IMR-90 (cell line): ENCODE results near the gene SMIM22. TPM values are rescaled to one million over a fixed set of nuclear protein-coding genes. Genes with fewer than 3 reads are reported as not detected.

Source experiments
- ATAC-seq: fragments of 200-7000 bp; cut with Tn5 transposase; 2 replicates; pipeline ENCODE4 v1.9.1; 2020; ENCODE audit warnings: low read depth, mild to moderate bottlenecking, moderate library complexity
- BruUV-seq: library from RNA; stranded (reverse); fragments of 400-500 nt; replicated peaks from 2 replicates; lab custom pipeline; 2021; lab: Mats Ljungman, UMichigan
- CTCF ChIA-PET: fragments of 300-600 bp; formaldehyde crosslinking; extraction: SDS; loops from one replicate; lab custom pipeline; 2021; ENCODE audit warnings: antibody characterized with exemption; lab: Yijun Ruan, JAX
- POLR2A ChIA-PET: fragments of 300-600 bp; sonication (Branson Sonifier 250); formaldehyde crosslinking; loops from one replicate; lab custom pipeline; 2022; ENCODE audit warnings: antibody characterized with exemption; ENCODE audit not compliant: unreplicated experiment; lab: Charles Lee
- DNase-seq: peaks from one replicate; pipeline ENCODE4 v3.0.0; 2013
- H2AFZ ChIP-seq: replicated peaks from 2 replicates; pipeline ENCODE3; 2013; ENCODE audit warnings: low read length, mild to moderate bottlenecking; ENCODE audit not compliant: poor library complexity
- H2AK5ac ChIP-seq: 2 replicates; pipeline ENCODE4 v1.6.1; 2013; ENCODE audit warnings: low read depth, low read length, inconsistent platforms
- H2AK9ac ChIP-seq: replicated peaks from 2 replicates; pipeline ENCODE3; 2013; ENCODE audit warnings: mild to moderate bottlenecking, low read depth, low read length, moderate library complexity; ENCODE audit not compliant: poor library complexity
- H2BK120ac ChIP-seq: 2 replicates; pipeline ENCODE4 v1.6.1; 2013; ENCODE audit warnings: low read depth, low read length, inconsistent platforms
- H2BK15ac ChIP-seq: 3 replicates; pipeline ENCODE4 v1.6.1; 2013; ENCODE audit warnings: low read depth, low read length, inconsistent platforms
- H2BK20ac ChIP-seq: 2 replicates; pipeline ENCODE4 v1.6.1; 2013; ENCODE audit warnings: low read depth, mild to moderate bottlenecking, inconsistent platforms, low read length, moderate library complexity
- H2BK5ac ChIP-seq: 2 replicates; pipeline ENCODE4 v1.6.1; 2013; ENCODE audit warnings: mild to moderate bottlenecking, low read depth, low read length, inconsistent platforms; ENCODE audit not compliant: poor library complexity, severe bottlenecking
- H3K14ac ChIP-seq: replicated peaks from 2 replicates; pipeline ENCODE4 v1.6.1; 2013; ENCODE audit warnings: low read depth, low read length, inconsistent platforms
- H3K18ac ChIP-seq: 2 replicates; pipeline ENCODE4 v1.6.1; 2013; ENCODE audit warnings: low read depth, low read length, control low read depth
- H3K23ac ChIP-seq: 2 replicates; pipeline ENCODE4 v1.6.1; 2013; ENCODE audit warnings: low read depth, low read length, inconsistent platforms
- H3K27ac ChIP-seq: 2 replicates; pipeline ENCODE4 v1.5.1; 2013; ENCODE audit warnings: mild to moderate bottlenecking, control low read depth, low read length; ENCODE audit not compliant: insufficient read depth
- H3K27me3 ChIP-seq: 2 replicates; pipeline ENCODE4 v1.6.1; 2013; ENCODE audit warnings: low read length; ENCODE audit not compliant: control insufficient read depth, insufficient read depth
- H3K36me3 ChIP-seq: 2 replicates; pipeline ENCODE4 v1.6.1; 2013; ENCODE audit warnings: low read length, mixed read lengths; ENCODE audit not compliant: control insufficient read depth, insufficient read depth
- H3K4ac ChIP-seq: 2 replicates; pipeline ENCODE4 v1.6.1; 2013; ENCODE audit warnings: low read depth, low read length, inconsistent platforms
- H3K4me1 ChIP-seq: 2 replicates; pipeline ENCODE4 v1.6.1; 2013; ENCODE audit warnings: low read length, mixed read lengths; ENCODE audit not compliant: control insufficient read depth, insufficient read depth
- H3K4me2 ChIP-seq: 2 replicates; pipeline ENCODE4 v1.6.1; 2013; ENCODE audit warnings: low read depth, mild to moderate bottlenecking, control low read depth, low read length, moderate library complexity
- H3K4me3 ChIP-seq: 2 replicates; pipeline ENCODE4 v1.5.1; 2013; ENCODE audit warnings: low read depth, mild to moderate bottlenecking, control low read depth, low read length, moderate library complexity; ENCODE audit not compliant: insufficient read depth
- H3K56ac ChIP-seq: 2 replicates; pipeline ENCODE4 v1.6.1; 2013; ENCODE audit warnings: low read length, inconsistent platforms; ENCODE audit not compliant: insufficient read depth; ENCODE audit errors: extremely low read depth
- H3K79me1 ChIP-seq, 2 experiments: 2 replicates each; pipeline ENCODE4 v1.6.1; 2013; ENCODE audit warnings: low read length in 2 of 2, inconsistent platforms in 1 of 2, low read depth in 1 of 2
- H3K9ac ChIP-seq: 2 replicates; pipeline ENCODE4 v1.6.1; 2013; ENCODE audit warnings: low read depth, low read length, control low read depth
- H3K9me1 ChIP-seq: 2 replicates; pipeline ENCODE4 v1.6.1; 2013; ENCODE audit warnings: low read length, inconsistent platforms; ENCODE audit not compliant: insufficient read depth
- H3K9me3 ChIP-seq: 2 replicates; pipeline ENCODE4 v1.6.1; 2013; ENCODE audit warnings: low read length; ENCODE audit not compliant: control insufficient read depth, insufficient read depth
- H4K20me1 ChIP-seq: 2 replicates; pipeline ENCODE4 v1.6.1; 2013; ENCODE audit warnings: low read length, inconsistent platforms; ENCODE audit not compliant: insufficient read depth
- H4K5ac ChIP-seq: 2 replicates; pipeline ENCODE4 v1.6.1; 2013; ENCODE audit warnings: mild to moderate bottlenecking, low read depth, low read length, control low read depth
- H4K8ac ChIP-seq, 2 experiments: 2 replicates each; pipeline ENCODE4 v1.6.1; 2013; ENCODE audit warnings: low read depth in 2 of 2, low read length in 2 of 2, control low read depth in 1 of 2, inconsistent platforms in 1 of 2
- H4K91ac ChIP-seq: 2 replicates; pipeline ENCODE4 v1.6.1; 2013; ENCODE audit warnings: low read depth, low read length, inconsistent platforms; ENCODE audit not compliant: insufficient read depth
- NFE2L2 ChIP-seq: fragments of 150-350 bp; IDR thresholded peaks from 2 replicates; pipeline ENCODE4 v1.6.1; 2016; ENCODE audit warnings: low read depth, mild to moderate bottlenecking, low read length
- POLR2A ChIP-seq: IDR thresholded peaks from 2 replicates; pipeline ENCODE4 v1.6.1; 2012; ENCODE audit warnings: mild to moderate bottlenecking, low read depth, low read length
- RFX5 ChIP-seq: IDR thresholded peaks from 2 replicates; pipeline ENCODE4 v1.8.0; 2012; ENCODE audit warnings: low read depth, mild to moderate bottlenecking, low read length, moderate library complexity
- SMC3 ChIP-seq: fragments of 150-350 bp; IDR thresholded peaks from 2 replicates; pipeline ENCODE4 v1.6.1; 2016; ENCODE audit warnings: low read depth, mild to moderate bottlenecking, antibody characterized with exemption, low read length, moderate library complexity
- WGBS, 2 experiments: methylation state at CpG; one replicate each; pipeline versions ENCODE4 v1.1.5 to v1.1.7; 2013; ENCODE audit warnings: missing lambda C conversion rate in 2 of 2; ENCODE audit not compliant: insufficient read length in 1 of 2; ENCODE audit errors: extremely low coverage in 2 of 2; 5-methylcytosine and 5-hydroxymethylcytosine counted together
- dilution Hi-C: fragments of 300-500 bp; cut with HindIII; formaldehyde crosslinking; loops from one replicate; pipeline ENCODE4 v1.14.3; 2018; ENCODE audit warnings: low sequenced_read_pairs; ENCODE audit not compliant: unreplicated experiment
- in situ Hi-C: fragments of 300-500 bp; cut with MboI; formaldehyde crosslinking; loops from 3 replicates; pipeline ENCODE4 v1.14.3; 2019; ENCODE audit warnings: low sequenced_read_pairs, inconsistent platforms, mixed read lengths
- intact Hi-C: fragments of 100-400 bp; cut with micrococcal nuclease; formaldehyde crosslinking; loops from 2 replicates; pipeline ENCODE4 v1.10.0; 2022
- polyA plus RNA-seq, 3 experiments: library from polyadenylated mRNA; depleted of rRNA; stranded (reverse); fragments of >200 nt; gene quantifications; 2 replicates each; pipeline ENCODE4 v1.2.3, GENCODE V29; 2012; ENCODE audit warnings: low replicate concordance in 1 of 3
- total RNA-seq: library from RNA; depleted of rRNA; stranded (reverse); fragments of >200 nt; gene quantifications from 2 replicates; pipeline ENCODE4 v1.2.3, GENCODE V29; 2012

SMIM22 gene
- total and polyA plus RNA-seq, 2 of the 4 experiments (the other 2 are of a cell fraction) = not detected

- TF ChIP-seq NFE2L2 = no peak
- no peak for TF ChIP-seq SMC3
These were observed 10.1 kb downstream of the SMIM22 start (continued) for GRCh38 chr16:4805231-4805630.

- Histone ChIP-seq H3K4me2 (no peak overlapping the region), H3K79me1 (peaks cover 0 to 7% of the 10 kb centered on the region in 2 experiments; a peak in 2 of 4 replicates), H3K36me3 (peaks cover 37% of the 10 kb centered on the region), H2BK15ac (no peak overlapping the region), H2AK5ac (no peak overlapping the region), H4K91ac (no peak overlapping the region), H2AK9ac (no peak overlapping the region), H3K27me3 (no peaks in the 10 kb centered on the region), H3K14ac (no peak overlapping the region), H3K4ac (no peak overlapping the region), H3K9me3 (no peaks in the 10 kb centered on the region), H4K20me1 (no peaks in the 10 kb centered on the region; the same call in 1 of the 2 replicates), H3K18ac (no peak overlapping the region), H4K5ac (no peak overlapping the region), H3K23ac (no peak overlapping the region; the same call in 1 of the 2 replicates), H3K9me1 (no peaks in the 10 kb centered on the region), H2BK20ac (no peak overlapping the region), H2BK120ac (no peak overlapping the region), H2AFZ (no peak overlapping the region), H3K4me3 (no peak overlapping the region), H2BK5ac (no peak overlapping the region), H4K8ac (no peak overlapping the region), H3K56ac (no peak overlapping the region), H3K9ac (no peak overlapping the region), H3K27ac (no peak overlapping the region), H3K4me1 (peaks cover 5% of the 10 kb centered on the region; the same call in 1 of the 2 replicates)
- BruUV-seq = no TSS peak
- no peak for TF ChIP-seq POLR2A
- TF ChIP-seq RFX5 = no peak
- CTCF ChIA-PET = no interaction called here
- intact Hi-C loops (no loop called here), in situ Hi-C loops (no loop called here), dilution Hi-C loops (no loop called here)
- DNase-seq (no peak), ATAC-seq (no peak)
- no CpG with 5 or more reads among the region's 6 CpGs for WGBS, 2 experiments
- POLR2A ChIA-PET = no interaction called here
These were observed 11.1 kb downstream of the SMIM22 start for GRCh38 chr16:4806280-4806679.
